Activated T-helper 1 cell treated with Interleukin-2 at 50 U/mL for 16 hours (primary cell): Measurements from ENCODE around the gene PRKAG3.
"Not testable (repeated sequence)": the region's sequence is repeated elsewhere in the genome, so short reads cannot be mapped to it uniquely, and the experiment has no call there.

Source experiments
- DNase-seq: peaks from one replicate; pipeline ENCODE4 v3.0.0-alpha.2; 2020; ENCODE audit warnings: low read depth

PRKAG3 gene

DNA sequence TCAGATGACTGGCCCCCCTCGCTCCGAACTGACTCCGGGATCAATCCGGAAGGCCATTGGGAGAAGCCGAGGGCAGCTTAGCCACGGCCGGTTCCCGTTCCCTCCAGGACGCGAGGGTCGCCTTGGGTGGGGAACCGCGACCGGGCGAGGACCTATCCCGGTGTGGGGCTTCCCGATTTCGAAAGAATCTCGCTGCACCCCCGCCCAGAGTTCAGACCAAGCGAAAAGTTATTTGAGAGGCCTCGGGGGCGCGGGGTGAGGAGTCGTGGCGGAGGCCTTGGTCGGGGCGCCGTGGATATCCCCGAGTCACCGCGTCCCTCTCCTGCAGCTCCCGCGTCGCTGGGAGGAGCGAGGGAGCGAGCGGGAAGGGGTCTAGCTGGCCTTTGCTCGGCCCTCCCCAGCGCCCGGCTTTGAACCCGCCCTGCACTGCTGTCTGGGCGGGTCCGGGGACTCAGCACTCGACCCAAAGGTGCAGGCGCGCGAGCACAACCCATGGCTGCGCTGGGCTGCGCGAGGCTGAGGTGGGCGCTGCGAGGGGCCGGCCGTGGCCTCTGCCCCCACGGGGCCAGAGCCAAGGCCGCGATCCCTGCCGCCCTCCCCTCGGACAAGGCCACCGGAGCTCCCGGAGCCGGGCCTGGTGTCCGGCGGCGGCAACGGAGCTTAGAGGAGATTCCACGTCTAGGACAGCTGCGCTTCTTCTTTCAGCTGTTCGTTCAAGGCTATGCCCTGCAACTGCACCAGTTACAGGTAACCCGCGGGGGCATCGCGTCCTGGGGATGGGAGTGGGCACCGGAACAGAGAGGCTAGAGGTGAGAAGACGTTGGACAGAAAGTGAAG lies 49.7 kb downstream of the PRKAG3 start, which contains the start of gene CYP27A1:
TSS of gene CYP27A1 (plus strand) at position 457 of the 837 bp plus-strand sequence. CDS start at position 493, 36 bp downstream.
- no peak for DNase-seq

- DNase-seq: no peak
Observed at GRCh38 chr2:218780851-218781690, 50.5 kb downstream of the PRKAG3 start.

GRCh38 chr2:218780046-218780445 lies 51.6 kb downstream of the PRKAG3 start:
- no peak for DNase-seq

DNA sequence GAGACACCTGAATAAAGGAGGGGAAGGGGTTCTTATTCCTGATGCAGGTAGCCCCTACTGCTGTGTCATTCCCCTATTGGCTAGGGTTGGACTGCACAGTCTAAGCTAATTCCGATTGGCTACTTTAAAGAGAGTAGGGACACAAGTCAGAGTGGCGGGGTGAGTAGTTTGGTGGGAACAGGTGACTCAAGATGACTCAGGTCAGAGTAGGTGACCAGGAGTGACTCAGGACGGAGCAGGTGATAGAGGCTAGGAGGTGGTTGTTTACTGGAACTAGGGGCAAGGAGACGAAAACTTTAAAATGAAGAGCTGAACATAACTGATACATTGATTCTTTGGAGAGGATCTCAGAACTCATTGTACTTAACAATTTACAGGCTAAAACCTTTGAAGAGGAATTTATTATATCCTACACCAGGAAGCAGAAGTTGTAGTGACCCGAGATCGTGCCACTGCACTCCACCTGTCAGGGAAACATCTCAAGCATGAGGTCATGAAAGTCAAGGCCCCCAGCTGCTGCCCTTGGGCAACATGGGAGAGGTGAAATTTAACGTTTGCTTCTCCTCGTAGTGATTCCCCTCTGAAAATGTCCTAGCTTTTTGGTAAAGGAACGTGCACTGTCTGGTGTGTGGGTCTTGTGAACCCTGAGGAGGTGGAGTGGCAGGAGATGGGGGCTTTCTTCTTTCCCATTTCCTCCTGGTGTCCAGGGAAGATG lies 54.2 kb downstream of the PRKAG3 start:
- DNase-seq: no peak

DNA sequence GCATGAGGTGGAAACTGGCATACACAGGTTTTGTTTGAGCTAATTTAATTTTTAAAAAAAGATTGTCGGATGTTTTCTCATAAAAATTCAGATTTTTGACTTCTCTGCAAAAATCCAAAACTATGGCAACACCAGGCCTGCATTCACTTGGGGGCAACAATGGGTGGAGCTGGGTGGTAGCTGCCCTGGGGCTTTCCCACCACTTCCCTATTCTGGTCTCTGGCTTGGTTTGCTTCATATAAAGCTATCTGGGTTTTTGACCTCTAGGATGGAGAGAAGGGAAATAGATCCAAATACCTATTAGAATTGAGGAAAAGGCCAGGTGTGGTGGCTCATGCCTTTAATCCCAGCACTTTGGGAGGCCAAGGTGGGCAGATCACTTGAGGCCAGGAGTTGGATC lies 55.1 kb downstream of the PRKAG3 start:
- DNase-seq: no peak

- no peak for DNase-seq
Observed at GRCh38 chr2:218773881-218774280, 57.7 kb downstream of the PRKAG3 start.

GRCh38 chr2:218772759-218773158 lies 58.8 kb downstream of the PRKAG3 start:
- not testable (repeated sequence) for DNase-seq
